Measurements from ENCODE around the gene IL6. TPM values are rescaled to one million over a fixed set of nuclear protein-coding genes. Genes with fewer than 3 reads are reported as not detected.

The IL6 gene
- total RNA-seq, 1 donor from 2014 or later: not detected

DNA sequence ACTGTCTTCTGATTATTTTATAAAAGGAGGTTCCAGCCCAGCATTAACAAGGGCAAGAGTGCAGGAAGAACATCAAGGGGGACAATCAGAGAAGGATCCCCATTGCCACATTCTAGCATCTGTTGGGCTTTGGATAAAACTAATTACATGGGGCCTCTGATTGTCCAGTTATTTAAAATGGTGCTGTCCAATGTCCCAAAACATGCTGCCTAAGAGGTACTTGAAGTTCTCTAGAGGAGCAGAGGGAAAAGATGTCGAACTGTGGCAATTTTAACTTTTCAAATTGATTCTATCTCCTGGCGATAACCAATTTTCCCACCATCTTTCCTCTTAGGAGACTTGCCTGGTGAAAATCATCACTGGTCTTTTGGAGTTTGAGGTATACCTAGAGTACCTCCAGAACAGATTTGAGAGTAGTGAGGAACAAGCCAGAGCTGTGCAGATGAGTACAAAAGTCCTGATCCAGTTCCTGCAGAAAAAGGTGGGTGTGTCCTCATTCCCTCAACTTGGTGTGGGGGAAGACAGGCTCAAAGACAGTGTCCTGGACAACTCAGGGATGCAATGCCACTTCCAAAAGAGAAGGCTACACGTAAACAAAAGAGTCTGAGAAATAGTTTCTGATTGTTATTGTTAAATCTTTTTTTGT lies 2.3 kb downstream of the IL6 start:
- DNase-seq (ENCODE audit: extremely low spot score, unreplicated experiment): no peak
- H3K4me3 Mint-ChIP-seq: no peak overlapping the region
- no peaks in the 10 kb centered on the region for H3K36me3 Mint-ChIP-seq
- peaks cover 11% of the 10 kb centered on the region for H3K27me3 Mint-ChIP-seq
- peaks cover 14% of the 10 kb centered on the region for H3K4me1 Mint-ChIP-seq (ENCODE audit: unreplicated experiment)
- no peaks in the 10 kb centered on the region for H3K9me3 Mint-ChIP-seq
- H3K27ac Mint-ChIP-seq: no peak overlapping the region
- TF ChIP-seq, protein P1, sequence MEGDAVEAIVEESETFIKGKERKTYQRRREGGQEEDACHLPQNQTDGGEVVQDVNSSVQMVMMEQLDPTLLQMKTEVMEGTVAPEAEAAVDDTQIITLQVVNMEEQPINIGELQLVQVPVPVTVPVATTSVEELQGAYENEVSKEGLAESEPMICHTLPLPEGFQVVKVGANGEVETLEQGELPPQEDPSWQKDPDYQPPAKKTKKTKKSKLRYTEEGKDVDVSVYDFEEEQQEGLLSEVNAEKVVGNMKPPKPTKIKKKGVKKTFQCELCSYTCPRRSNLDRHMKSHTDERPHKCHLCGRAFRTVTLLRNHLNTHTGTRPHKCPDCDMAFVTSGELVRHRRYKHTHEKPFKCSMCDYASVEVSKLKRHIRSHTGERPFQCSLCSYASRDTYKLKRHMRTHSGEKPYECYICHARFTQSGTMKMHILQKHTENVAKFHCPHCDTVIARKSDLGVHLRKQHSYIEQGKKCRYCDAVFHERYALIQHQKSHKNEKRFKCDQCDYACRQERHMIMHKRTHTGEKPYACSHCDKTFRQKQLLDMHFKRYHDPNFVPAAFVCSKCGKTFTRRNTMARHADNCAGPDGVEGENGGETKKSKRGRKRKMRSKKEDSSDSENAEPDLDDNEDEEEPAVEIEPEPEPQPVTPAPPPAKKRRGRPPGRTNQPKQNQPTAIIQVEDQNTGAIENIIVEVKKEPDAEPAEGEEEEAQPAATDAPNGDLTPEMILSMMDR (conservative IDR thresholded peaks at IDR 0.05): no peak

DNA sequence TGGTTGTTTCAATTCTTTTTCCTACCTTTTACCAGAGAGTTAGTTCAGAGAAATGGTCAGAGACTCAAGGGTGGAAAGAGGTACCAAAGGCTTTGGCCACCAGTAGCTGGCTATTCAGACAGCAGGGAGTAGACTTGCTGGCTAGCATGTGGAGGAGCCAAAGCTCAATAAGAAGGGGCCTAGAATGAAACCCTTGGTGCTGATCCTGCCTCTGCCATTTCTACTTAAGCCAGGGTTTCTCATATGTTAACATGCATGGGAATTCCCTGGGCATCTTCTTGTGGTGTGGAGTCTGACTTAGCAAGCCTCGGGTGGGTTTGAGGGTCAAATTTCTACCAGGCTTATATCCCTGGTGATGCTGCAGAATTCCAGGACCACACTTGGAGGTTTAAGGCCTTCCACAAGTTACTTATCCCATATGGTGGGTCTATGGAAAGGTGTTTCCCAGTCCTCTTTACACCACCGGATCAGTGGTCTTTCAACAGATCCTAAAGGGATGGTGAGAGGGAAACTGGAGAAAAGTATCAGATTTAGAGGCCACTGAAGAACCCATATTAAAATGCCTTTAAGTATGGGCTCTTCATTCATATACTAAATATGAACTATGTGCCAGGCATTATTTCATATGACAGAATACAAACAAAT lies 3.2 kb downstream of the IL6 start:
- no peak for DNase-seq (ENCODE audit: extremely low spot score, unreplicated experiment)
- no peak overlapping the region for H3K27ac Mint-ChIP-seq
- H3K4me1 Mint-ChIP-seq (ENCODE audit: unreplicated experiment): peaks cover 14% of the 10 kb centered on the region
- no peaks in the 10 kb centered on the region for H3K36me3 Mint-ChIP-seq
- no peak overlapping the region for H3K4me3 Mint-ChIP-seq
- peaks cover 11% of the 10 kb centered on the region for H3K27me3 Mint-ChIP-seq
- H3K9me3 Mint-ChIP-seq: no peaks in the 10 kb centered on the region
- TF ChIP-seq, protein P1 (conservative IDR thresholded peaks at IDR 0.05): no peak

DNA sequence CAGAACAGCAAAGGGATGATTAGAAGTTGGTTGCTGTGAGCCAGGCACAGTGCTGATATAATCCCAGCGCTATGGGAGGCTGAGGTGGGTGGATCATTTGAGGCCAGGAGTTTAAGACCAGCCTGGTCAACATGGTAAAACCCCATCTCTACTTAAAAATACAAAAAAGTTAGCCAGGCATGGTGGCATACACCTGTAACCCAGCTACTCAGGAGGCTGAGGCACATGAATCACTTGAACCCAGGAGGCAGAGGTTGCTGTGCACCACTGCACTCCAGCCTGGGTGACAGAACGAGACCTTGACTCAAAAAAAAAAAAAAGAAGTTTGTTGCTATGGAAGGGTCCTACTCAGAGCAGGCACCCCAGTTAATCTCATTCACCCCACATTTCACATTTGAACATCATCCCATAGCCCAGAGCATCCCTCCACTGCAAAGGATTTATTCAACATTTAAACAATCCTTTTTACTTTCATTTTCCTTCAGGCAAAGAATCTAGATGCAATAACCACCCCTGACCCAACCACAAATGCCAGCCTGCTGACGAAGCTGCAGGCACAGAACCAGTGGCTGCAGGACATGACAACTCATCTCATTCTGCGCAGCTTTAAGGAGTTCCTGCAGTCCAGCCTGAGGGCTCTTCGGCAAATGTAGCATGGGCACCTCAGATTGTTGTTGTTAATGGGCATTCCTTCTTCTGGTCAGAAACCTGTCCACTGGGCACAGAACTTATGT lies 4.1 kb downstream of the IL6 start:
- Mint-ChIP-seq H3K36me3 (no peaks in the 10 kb centered on the region), H3K27me3 (peaks cover 10% of the 10 kb centered on the region), H3K27ac (no peak overlapping the region), H3K4me1 (ENCODE audit: unreplicated experiment) (peaks cover 14% of the 10 kb centered on the region), H3K9me3 (no peaks in the 10 kb centered on the region), H3K4me3 (no peak overlapping the region)
- no peak for DNase-seq (ENCODE audit: extremely low spot score, unreplicated experiment)
- TF ChIP-seq, protein P1 (conservative IDR thresholded peaks at IDR 0.05): no peak

DNA sequence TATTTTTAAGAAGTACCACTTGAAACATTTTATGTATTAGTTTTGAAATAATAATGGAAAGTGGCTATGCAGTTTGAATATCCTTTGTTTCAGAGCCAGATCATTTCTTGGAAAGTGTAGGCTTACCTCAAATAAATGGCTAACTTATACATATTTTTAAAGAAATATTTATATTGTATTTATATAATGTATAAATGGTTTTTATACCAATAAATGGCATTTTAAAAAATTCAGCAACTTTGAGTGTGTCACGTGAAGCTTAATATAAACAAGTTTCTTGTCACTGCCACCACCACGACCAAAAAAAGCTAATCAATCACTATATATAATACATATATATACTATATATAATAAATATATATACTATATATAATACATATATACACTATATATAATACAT lies 4.8 kb downstream of the IL6 start:
- Mint-ChIP-seq H3K27me3 (peaks cover 6% of the 10 kb centered on the region), H3K9me3 (peaks cover 2% of the 10 kb centered on the region), H3K4me1 (ENCODE audit: unreplicated experiment) (peaks cover 8% of the 10 kb centered on the region), H3K27ac (no peak overlapping the region), H3K4me3 (no peak overlapping the region), H3K36me3 (no peaks in the 10 kb centered on the region)
- DNase-seq (ENCODE audit: extremely low spot score, unreplicated experiment): no peak
- TF ChIP-seq, protein P1 (conservative IDR thresholded peaks at IDR 0.05): no peak

DNA sequence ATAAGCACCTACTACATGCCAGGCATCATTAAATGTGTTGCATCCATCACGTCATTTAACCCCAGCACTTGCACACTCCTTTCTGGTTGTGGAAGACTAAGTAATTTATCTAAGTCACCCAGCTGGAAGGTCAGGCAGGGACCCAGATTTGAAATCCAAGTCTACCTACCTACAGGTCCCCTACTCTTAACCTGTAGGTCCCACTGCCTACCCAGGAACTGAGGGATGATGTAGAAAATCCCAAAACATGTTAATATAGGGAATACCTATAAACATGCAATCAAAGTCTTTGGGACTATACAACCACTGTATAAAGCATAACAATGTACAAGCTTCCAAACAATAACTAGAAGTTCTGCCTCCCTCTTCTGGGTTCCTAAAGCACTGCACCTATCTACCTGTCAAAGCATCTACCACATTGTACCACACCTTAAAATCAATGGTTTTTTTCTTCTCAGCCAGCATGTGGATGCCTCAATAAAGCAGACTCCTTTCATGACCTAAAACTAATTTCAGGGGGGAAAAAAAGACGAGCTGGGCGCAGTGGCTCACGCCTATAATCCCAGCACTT lies 5.6 kb downstream of the IL6 start:
- peaks cover 6% of the 10 kb centered on the region for H3K9me3 Mint-ChIP-seq
- H3K4me3 Mint-ChIP-seq: no peak overlapping the region
- TF ChIP-seq, protein P1 (conservative IDR thresholded peaks at IDR 0.05): no peak
- no peaks in the 10 kb centered on the region for H3K36me3 Mint-ChIP-seq
- H3K27me3 Mint-ChIP-seq: peaks cover 3% of the 10 kb centered on the region
- H3K27ac Mint-ChIP-seq: no peak overlapping the region
- DNase-seq (ENCODE audit: extremely low spot score, unreplicated experiment): no peak
- peaks cover 5% of the 10 kb centered on the region for H3K4me1 Mint-ChIP-seq (ENCODE audit: unreplicated experiment)

Measured in type B pancreatic cell (in vitro differentiated cells).